ENCODE data around the gene PLAAT1.

PLAAT1 gene

GRCh38 chr3:193253986-193254660 lies 13.1 kb downstream of the PLAAT1 start:
- no peak for DNase-seq (ENCODE audit: low read depth)

DNA sequence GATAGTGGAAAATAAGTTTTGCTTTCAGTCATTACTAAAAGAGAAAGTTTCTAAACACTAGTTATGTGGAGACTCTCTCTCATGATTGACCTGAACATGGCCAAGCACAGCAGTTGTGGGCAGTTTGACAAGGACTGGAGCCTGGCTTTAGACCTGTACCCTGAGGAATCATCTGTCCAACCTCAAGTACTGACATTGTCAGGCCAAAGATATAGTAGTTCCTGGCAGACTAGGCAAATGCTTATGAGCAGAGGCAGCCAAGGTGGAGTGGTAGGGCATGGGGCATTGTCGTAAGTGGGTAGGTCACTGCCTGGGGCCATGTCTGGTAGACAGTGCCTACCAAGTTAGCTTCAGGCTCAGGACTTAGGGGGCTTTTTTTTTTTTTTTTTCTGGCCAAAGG lies 20.9 kb downstream of the PLAAT1 start:
- no peak for DNase-seq (ENCODE audit: low read depth)

DNA sequence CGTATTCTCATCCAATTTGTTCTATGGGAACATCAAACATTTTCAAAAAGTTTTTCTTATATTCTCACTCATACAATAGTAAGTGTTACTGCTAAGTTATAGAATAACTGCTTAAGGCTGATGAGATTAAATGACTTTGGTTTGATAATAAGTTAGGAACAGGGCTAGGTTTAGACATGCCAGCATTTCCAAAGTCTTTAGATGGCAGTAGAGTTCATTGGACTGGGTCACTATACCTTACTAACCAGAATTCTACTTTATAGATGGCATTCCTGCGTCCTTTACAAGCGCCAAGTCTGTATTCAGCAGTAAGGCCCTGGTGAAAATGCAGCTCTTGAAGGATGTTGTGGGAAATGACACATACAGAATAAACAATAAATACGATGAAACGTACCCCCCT lies 21.7 kb downstream of the PLAAT1 start:
- DNase-seq (ENCODE audit: low read depth): no peak

- no peak for DNase-seq (ENCODE audit: low read depth)
Observed at GRCh38 chr3:193269343-193270028, 28.5 kb downstream of the PLAAT1 start.

GRCh38 chr3:193270451-193270850 lies 29.4 kb downstream of the PLAAT1 start:
- no peak for DNase-seq (ENCODE audit: low read depth)

- no peak for DNase-seq (ENCODE audit: low read depth)
Observed at GRCh38 chr3:193271101-193271840, 30.2 kb downstream of the PLAAT1 start.

DNA sequence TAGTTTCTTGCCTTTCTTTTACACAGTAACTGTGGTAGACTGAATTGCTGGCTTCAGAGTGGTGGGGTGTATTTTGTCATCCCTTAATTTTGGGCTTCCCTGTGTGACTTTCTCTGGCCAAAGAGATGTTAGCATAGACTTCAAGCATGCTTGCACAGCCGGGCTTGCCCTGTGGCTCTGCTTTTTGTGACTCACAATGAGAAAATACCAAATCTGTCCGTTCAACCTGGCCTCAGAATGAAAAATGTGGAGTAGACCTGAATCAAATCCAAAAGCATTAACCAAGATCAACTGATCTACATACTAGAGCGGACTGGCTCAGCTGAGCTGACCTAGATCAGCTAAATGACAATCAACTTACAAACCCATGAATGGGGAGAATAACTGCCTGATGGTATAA lies 51.4 kb downstream of the PLAAT1 start:
- no peak for DNase-seq (ENCODE audit: low read depth)

DNA sequence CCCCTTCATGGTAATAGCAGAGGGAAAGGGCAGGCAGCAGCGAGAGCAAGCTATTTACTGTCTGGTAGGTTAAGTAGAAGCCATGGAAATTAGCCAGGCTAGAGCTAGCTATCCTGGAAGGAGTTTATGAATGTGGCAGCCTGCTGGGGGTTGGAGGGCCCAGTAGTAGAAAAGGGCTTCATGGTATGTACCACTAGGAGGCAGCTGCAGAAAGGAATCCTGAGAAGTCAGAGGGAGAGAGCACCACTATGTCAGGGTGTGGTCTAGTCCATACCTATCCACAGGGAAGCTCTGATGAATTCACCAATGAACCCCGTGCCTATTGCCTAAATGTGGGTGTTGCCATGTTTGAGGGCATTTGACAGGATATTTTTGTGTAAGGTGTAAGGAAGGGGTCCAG lies 55.0 kb downstream of the PLAAT1 start:
- DNase-seq (ENCODE audit: low read depth): no peak

DNA sequence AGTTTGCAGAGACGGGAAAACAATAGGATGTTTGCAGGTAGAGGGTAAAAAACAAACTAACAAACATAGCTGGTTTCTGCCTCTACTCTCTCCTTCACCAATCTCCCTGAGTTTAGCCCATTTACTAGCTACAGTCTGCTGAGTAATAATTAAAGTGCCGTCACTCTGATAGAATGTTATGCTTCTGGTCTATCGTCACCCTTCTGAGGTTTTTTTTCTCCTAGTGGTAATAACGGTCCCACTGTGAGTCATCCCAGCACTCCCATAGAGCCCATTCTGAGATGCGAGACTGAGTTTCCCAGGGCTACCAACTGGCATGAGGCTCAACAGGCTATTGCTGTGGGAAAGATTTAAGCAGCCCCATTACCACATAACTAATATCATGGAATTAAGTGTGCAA lies 56.4 kb downstream of the PLAAT1 start:
- DNase-seq (ENCODE audit: low read depth): no peak

- DNase-seq (ENCODE audit: low read depth): no peak
Observed at GRCh38 chr3:193301433-193301832, 60.4 kb downstream of the PLAAT1 start.

DNA sequence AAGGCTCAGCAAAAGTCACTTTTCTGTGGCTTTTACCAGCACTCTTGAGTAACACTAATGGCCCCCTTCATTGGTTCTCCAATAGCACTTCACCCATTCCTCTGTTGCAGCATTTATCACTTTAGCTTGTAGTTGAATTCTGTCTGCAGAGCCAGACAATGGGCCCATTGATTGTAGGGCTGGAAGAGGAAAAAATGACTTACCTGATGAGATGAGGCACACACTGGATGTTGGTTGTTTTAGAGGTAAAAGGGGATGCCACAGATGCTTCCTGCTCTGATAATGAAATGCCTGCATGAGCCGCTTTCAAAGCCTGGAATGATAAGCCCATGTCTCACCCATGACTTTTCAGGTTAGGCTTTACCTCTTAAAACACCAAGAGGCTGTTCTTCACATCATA lies 64.3 kb downstream of the PLAAT1 start:
- no peak for DNase-seq (ENCODE audit: low read depth)

DNA sequence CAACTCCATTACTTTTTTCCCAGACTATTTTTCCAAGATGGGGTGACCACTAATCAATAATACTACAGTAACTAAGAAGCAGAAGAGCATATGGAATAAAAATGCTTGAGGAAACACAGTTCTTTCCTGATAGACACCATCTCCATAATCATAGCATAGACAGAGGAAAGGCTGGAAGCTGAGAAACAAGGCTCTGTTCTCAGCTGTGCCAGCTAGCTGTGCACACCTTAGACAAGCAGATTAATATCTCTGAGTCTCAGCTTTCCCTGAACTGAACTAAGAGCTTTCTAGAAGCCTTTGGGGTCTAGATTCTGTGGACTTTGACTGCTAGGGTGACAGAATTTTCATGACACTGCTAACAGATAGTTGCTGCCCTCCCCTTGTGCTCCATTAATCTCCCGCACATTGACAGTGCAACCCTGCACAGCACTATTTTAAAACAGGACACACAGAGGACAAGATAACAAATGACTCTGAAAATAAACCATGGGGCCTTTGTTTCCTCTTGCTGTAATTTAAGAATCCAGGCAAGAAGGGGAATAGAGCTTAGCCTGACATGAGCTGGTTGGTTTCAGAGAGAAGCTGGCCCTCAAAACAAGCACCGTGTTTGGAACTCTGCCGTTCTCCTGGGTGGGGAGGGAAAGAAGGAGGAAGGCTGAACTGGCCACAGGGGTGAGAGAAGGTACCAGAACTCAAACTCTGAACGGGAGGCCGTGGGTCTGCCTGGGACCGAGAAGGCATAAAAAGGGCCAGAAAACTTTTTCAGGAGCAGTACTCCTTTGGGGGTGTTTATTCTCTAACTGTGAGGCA lies 70.1 kb downstream of the PLAAT1 start:
- DNase-seq (ENCODE audit: low read depth): no peak

GRCh38 chr3:193313061-193313958 lies 72.3 kb downstream of the PLAAT1 start:
- DNase-seq (ENCODE audit: low read depth): no peak

DNA sequence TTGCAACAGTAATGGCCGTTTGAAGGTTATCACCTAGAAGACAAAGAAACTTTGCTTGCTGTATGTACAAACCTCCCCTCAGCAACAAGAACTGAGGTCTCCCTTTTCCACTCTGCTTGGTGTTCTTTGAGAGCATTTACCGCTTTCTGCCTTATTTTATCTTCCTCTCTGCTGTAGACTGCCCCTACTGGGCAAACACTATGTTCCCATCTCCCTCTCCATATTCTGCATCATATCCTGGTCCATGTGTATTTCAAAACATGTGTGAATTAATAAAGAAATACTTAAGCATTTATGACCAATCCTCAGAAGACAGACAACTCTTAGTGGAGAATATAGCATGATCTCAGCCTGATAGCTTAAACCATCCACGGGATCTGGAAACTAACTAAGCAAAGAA lies 73.1 kb downstream of the PLAAT1 start:
- DNase-seq (ENCODE audit: low read depth): no peak

- DNase-seq (ENCODE audit: low read depth): no peak
Observed at GRCh38 chr3:193317682-193318300, 76.8 kb downstream of the PLAAT1 start.
